WTC11 (cell line): ENCODE measurements around the gene DAB2.

Experiments used
- ATF1 ChIP-seq: sonication (generic); formaldehyde crosslinking; IDR thresholded peaks from 2 replicates; pipeline ENCODE4 v1.8.1; 2023; ENCODE audit warnings: mild to moderate bottlenecking, moderate library complexity, missing genetic modification reagents
- CTCF ChIP-seq: fragments of 200-600 bp; IDR thresholded peaks from 2 replicates; pipeline ENCODE4 v1.8.0; 2022; ENCODE audit warnings: antibody characterized with exemption
- E2F4 ChIP-seq: sonication (generic); formaldehyde crosslinking; IDR thresholded peaks from 2 replicates; pipeline ENCODE4 v1.8.1; 2022; ENCODE audit warnings: low read depth, mild to moderate bottlenecking, moderate library complexity, missing genetic modification reagents, borderline replicate concordance
- ESRRA ChIP-seq: sonication (generic); formaldehyde crosslinking; IDR thresholded peaks from 2 replicates; pipeline ENCODE4 v1.8.1; 2022; ENCODE audit warnings: mild to moderate bottlenecking, missing genetic modification reagents, borderline replicate concordance
- GTF2I ChIP-seq: fragments of 250-450 bp; sonication (Bioruptor Pico); conservative IDR thresholded peaks from 2 replicates; pipeline ENCODE4 v1.4.0; 2021; ENCODE audit warnings: mild to moderate bottlenecking
- JUN ChIP-seq: sonication (generic); formaldehyde crosslinking; IDR thresholded peaks from 2 replicates; pipeline ENCODE4 v1.8.0; 2023; ENCODE audit warnings: mild to moderate bottlenecking, missing genetic modification reagents
- NR2C2 ChIP-seq: sonication (generic); formaldehyde crosslinking; IDR thresholded peaks from 2 replicates; pipeline ENCODE4 v1.8.0; 2022; ENCODE audit warnings: mild to moderate bottlenecking, missing genetic modification reagents
- OVOL2 ChIP-seq: fragments of 250-450 bp; sonication (Bioruptor Pico); IDR thresholded peaks from 2 replicates; pipeline ENCODE4 v1.9.0; 2021; ENCODE audit warnings: mild to moderate bottlenecking, borderline replicate concordance
- RORB ChIP-seq: fragments of 250-450 bp; sonication (Bioruptor Pico); IDR thresholded peaks from 2 replicates; pipeline ENCODE4 v1.9.0; 2021; ENCODE audit warnings: mild to moderate bottlenecking
- TP53 ChIP-seq: sonication (generic); formaldehyde crosslinking; IDR thresholded peaks from 2 replicates; pipeline ENCODE4 v1.8.1; 2023; ENCODE audit warnings: mild to moderate bottlenecking, missing genetic modification reagents
- ZNF232 ChIP-seq: sonication (generic); formaldehyde crosslinking; IDR thresholded peaks from 2 replicates; pipeline ENCODE4 v1.8.0; 2022; ENCODE audit warnings: mild to moderate bottlenecking, missing genetic modification reagents
- ZNF317 ChIP-seq: sonication (generic); formaldehyde crosslinking; IDR thresholded peaks from 2 replicates; pipeline ENCODE4 v1.8.1; 2023; ENCODE audit warnings: low read depth, mild to moderate bottlenecking, moderate library complexity, missing genetic modification reagents, borderline replicate concordance
- TF ChIP-seq, protein P1 (sequence below): sonication (generic); formaldehyde crosslinking; IDR thresholded peaks from 2 replicates; pipeline ENCODE4 v1.8.0; 2022; ENCODE audit warnings: mild to moderate bottlenecking, missing genetic modification reagents

DNA sequence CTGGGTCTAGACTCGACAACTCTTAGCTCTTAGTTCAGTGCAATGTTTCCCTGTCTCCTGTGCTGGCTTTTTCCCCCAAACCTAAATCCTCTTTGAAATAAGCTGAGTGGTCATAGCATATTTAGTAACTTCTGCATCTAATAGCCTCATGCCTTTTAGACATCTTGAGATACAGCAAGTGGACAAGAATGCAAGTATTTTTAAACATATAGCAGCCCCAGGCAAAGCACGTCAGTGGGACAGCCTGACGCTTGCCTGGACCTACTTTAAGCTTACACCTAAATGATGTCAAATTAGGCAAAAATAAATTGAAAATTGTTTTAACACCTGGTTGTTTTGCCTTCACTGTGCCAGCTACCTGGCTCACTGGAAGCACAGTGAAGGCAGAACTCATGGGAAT, 68.5 kb downstream of the DAB2 start:
- TF ChIP-seq RORB (CRISPR knock-in tag) (no peak), CTCF (no peak), E2F4 (CRISPR knock-in tag) (no peak), NR2C2 (CRISPR knock-in tag) (no peak), ATF1 (CRISPR knock-in tag) (no peak), ESRRA (no peak), ZNF317 (CRISPR knock-in tag) (no peak), ZNF232 (CRISPR knock-in tag) (no peak), OVOL2 (CRISPR knock-in tag) (no peak), GTF2I (CRISPR knock-in tag) (no peak), JUN (no peak), TP53 (CRISPR knock-in tag) (no peak)
- TF ChIP-seq, protein P1, sequence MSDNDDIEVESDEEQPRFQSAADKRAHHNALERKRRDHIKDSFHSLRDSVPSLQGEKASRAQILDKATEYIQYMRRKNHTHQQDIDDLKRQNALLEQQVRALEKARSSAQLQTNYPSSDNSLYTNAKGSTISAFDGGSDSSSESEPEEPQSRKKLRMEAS (CRISPR knock-in tag), result no peak
